HL-60 (cell line): Measurements from ENCODE around the gene CRIM1.

Experiments
- GABPA ChIP-seq: IDR thresholded peaks from 2 replicates; pipeline ENCODE4 v1.6.1; 2012; ENCODE audit warnings: low read depth
- POLR2AphosphoS5 ChIP-seq: IDR thresholded peaks from 2 replicates; pipeline ENCODE4 v1.6.1; 2012; ENCODE audit warnings: low read depth
- REST ChIP-seq: IDR thresholded peaks from 2 replicates; pipeline ENCODE4 v1.6.1; 2012; ENCODE audit warnings: low read depth; ENCODE audit not compliant: insufficient replicate concordance
- SPI1 ChIP-seq: IDR thresholded peaks from 2 replicates; pipeline ENCODE4 v1.6.1; 2012; ENCODE audit warnings: low read depth, mild to moderate bottlenecking, borderline replicate concordance
- TF ChIP-seq, protein P1 (sequence below): IDR thresholded peaks from one replicate; pipeline ENCODE4 v1.5.1; 2011; ENCODE audit warnings: low read length, control low read depth, inconsistent platforms; ENCODE audit not compliant: insufficient read depth

DNA sequence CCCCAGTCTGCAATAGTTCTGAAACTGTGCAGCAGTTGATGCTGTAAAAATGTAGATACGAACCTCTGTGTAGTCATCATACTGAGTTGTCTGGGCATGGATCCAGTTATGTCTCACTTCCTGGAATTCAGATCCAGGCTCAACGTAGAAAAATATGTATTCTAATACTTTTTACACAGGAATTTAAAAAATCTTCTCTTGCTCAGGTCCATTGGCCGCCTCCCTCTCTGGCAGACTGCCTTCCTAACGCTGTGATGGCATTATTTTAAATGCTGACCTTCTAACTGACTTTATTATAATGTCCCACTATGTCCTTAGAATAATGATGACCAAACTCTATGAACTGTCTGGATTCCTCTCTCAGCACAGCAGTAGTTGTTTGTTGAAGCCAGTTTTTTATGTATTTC, 122.8 kb downstream of the CRIM1 start:
- TF ChIP-seq, protein P1, sequence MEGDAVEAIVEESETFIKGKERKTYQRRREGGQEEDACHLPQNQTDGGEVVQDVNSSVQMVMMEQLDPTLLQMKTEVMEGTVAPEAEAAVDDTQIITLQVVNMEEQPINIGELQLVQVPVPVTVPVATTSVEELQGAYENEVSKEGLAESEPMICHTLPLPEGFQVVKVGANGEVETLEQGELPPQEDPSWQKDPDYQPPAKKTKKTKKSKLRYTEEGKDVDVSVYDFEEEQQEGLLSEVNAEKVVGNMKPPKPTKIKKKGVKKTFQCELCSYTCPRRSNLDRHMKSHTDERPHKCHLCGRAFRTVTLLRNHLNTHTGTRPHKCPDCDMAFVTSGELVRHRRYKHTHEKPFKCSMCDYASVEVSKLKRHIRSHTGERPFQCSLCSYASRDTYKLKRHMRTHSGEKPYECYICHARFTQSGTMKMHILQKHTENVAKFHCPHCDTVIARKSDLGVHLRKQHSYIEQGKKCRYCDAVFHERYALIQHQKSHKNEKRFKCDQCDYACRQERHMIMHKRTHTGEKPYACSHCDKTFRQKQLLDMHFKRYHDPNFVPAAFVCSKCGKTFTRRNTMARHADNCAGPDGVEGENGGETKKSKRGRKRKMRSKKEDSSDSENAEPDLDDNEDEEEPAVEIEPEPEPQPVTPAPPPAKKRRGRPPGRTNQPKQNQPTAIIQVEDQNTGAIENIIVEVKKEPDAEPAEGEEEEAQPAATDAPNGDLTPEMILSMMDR = no peak
- TF ChIP-seq POLR2AphosphoS5 (no peak), GABPA (no peak), REST (no peak), SPI1 (no peak)
